Measurements from ENCODE around the gene KRT72.
"Not testable (repeated sequence)": the region's sequence is repeated elsewhere in the genome, so short reads cannot be mapped to it uniquely, and the experiment has no call there.

The KRT72 gene

DNA sequence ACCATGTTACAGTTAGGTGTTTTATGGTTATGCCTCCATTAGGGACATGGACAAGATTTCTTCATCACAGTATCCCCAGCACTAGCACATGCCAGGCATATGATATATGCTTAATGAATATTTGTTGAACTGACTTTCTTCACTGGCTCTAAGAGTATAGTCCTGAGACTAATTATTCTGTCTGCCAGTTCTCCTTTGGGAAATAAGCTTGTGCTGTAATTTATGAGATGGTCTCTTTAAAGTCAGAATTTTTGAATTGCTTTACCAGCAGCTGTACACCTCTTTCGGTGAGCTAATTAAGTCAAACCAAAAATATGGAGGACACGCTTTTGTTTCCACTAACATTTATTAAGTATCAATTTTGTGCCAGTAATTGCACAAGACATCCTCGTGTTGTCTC is 4.8 kb upstream of the KRT72 start:
- no peak for DNase-seq

- DNase-seq, result no peak
Observed at GRCh38 chr12:52605542-52605941, 4.3 kb upstream of the KRT72 start.

DNA sequence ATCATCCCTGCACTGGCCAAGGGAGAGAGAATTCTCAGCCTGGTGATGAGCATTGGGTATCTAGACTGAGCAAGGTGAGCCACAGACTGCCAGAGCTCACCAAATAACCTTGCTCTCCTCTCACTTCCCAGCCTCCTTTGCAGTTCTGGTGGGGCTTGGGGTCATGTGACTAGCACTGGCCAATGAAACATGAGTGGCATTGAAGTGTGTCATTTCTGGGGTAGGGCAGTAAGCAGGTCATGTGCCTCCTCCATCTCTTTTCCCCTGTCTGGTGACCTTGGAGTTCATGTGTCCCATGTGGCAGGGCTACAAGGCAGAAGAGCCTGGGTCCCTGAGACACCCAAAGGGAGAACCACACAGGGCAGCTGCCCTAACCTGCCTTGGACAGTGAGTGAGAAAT is 3.6 kb upstream of the KRT72 start:
- DNase-seq, result no peak

DNA sequence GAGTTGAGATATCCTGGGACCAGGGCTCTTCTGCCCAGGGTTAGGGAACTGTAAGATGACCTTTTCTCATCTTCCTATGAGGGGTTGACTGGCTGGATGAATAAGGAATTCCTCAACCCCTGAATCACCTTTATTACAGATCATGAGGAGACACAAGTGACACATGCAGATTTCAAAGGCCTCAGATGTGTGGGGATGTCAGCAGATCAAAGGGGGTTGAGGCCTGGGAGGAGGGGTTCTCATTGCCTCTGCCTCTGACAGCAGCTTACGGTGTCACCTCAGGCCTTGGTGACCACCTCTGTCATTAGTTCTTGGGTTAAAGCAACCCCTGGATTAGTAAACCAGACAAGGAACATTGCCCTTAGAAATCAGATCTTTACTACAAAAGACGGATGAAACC is 2.1 kb upstream of the KRT72 start:
- DNase-seq, result no peak

DNA sequence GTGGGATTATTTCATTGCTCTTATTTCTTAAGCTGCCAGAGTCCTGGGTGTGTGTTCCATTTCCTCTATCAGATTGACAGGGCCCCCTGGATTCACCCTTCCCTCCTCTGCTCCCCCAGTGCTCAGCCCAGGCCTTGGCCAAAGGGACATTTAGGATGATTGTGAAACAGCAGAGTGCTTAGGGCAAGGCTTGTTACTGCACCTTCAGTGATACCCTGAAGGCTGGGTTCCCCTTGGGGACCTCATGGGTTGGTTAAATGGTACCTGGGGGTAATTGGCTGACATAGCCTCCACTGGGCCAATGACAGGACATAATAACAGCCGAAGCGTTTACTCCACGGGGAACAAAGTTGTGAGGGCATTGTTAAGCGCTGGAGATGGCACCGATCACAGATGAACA is 1.3 kb upstream of the KRT72 start:
- no peak for DNase-seq

- DNase-seq, result no peak
Observed at GRCh38 chr12:52601671-52602070, 408 bp upstream of the KRT72 start.

- no peak for DNase-seq
Observed at GRCh38 chr12:52600475-52600874, 788 bp downstream of the KRT72 start.

DNA sequence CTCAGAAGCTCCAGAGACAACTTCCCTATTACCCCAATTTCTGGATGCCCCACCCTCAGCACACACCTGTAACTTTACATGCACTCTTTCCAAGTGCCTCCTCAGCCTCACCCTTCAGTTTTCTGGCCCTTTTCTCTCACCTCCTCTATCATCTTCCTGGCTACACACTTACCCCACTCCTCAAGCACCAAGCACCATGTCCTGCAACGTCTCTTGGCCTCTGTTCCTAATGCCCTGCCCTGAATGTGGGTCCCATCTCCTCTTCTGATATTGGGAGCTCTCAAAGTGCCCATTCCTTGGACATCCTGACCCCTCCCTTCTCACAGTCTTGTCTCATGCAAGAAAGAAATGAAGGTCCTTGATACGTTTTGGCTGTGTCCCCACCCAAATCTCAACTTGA is 1.2 kb downstream of the KRT72 start:
- DNase-seq, result no peak

DNA sequence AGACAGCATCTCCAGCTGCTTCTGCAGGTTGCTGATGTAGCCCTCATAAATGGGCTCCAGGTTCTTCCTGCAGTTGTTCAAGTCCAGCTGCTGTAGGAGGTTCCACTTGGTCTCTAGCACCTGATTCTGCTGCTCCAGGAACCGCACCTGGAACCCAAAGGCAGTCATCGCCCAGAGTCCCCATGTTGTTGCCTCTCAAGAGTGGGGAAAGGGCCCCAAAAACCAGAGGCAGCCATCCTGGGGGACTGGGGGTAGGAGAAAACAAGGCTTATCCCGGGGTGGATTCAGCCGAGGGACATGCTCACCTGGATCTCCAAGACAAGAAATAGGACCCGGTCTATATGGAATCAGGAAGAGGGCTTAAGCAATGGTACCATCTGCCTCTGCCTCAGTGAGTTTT is 2.3 kb downstream of the KRT72 start:
- no peak for DNase-seq

- DNase-seq, result not testable (repeated sequence)
Observed at GRCh38 chr12:52594237-52594636, 7.0 kb downstream of the KRT72 start.

GRCh38 chr12:52591521-52591920 is 9.7 kb downstream of the KRT72 start:
- DNase-seq, result no peak

GRCh38 chr12:52590021-52590420 is 11.2 kb downstream of the KRT72 start:
- DNase-seq, result no peak

DNA sequence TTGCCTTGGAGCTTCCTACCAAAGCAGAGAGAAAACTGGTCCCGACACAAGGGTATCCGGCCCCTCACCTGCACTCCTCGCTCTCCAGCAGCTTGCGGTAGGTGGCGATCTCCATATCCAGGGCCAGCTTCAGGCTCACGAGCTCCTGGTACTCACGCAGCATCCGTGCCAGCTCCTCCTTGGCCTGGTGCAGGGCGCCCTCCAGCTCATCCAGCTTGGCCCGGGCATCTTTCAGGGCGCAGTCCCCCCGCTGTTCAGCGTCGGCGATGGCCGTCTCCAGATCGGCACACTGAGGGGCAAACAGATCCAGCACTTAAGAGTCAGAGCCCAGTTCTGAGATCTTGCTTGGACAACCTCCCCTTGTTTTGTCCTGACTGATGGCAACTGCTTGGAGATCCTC is 13.7 kb downstream of the KRT72 start:
- DNase-seq, result no peak

DNA sequence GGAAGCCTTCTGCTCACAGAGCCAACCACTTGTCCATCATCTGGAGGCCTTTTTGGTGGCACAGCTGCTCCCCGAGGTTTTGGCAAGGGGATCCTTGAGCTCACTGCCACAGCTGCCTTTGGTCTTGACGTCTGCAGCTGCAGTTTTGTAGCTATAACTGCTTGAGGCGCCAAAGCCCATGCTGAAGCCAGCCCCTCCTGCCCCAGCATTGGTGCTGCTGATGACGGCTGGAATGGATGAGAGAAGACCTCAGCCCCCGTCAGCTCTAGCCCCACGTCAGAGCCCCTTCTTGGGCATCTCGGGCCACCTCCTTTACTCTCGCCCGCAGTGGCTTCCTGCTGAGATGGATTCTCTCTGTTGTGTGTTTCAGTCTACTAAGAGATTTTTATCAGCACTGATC is 15.3 kb downstream of the KRT72 start:
- DNase-seq, result no peak

GRCh38 chr12:52585066-52585465 is 16.2 kb downstream of the KRT72 start:
- DNase-seq, result no peak

DNA sequence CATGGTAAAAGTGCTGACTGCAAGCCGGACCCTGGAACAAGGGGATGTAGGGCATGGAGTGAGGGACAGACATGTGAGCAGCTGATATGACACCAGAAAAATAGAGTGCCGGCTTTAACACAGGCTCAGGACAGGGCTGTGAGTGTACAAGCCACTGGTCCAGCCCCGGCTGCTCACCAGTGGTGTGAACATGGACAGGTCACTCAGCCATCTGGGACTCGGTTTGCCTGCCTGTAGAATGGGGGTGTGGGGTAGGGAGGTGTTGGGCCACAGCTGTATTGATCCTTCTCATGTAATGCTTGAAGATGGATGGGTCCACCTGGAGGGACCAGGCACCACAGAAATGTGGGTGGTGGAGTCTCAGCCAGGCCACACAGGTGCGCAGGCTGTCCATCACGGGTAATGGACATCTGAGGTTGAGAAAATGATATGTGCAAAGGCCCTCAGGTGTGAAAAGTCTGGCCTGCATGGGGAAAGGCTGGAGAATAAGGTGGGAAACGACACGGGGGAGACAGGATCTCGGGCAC is 17.0 kb downstream of the KRT72 start:
- no peak for DNase-seq

GRCh38 chr12:52582971-52583456 is 18.2 kb downstream of the KRT72 start:
- peak; percentile 10 for DNase-seq

- no peak for DNase-seq
Observed at GRCh38 chr12:52582486-52582885, 18.8 kb downstream of the KRT72 start.

DNA sequence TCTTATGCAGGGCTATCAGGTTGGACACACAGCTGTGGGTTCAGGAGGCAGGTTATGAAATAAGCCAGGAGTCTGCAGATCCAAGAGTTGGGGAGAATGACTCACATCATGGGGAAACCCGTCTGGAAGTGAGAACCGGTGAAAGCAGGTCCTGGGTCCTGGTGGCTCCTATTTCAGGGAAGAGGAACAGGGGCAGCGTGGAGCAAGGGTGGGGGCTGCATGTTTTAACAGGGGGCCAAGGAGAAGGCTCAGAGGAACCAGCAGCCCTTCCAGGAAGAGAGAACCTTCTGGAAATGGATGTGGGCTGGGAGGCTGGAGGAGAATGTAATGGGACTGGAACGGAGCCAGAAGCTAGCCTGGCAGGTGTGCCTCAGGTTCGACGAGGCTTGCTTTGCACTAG is 19.8 kb downstream of the KRT72 start:
- no peak for DNase-seq

- DNase-seq, result no peak
Observed at GRCh38 chr12:52581066-52581465, 20.2 kb downstream of the KRT72 start.

DNA sequence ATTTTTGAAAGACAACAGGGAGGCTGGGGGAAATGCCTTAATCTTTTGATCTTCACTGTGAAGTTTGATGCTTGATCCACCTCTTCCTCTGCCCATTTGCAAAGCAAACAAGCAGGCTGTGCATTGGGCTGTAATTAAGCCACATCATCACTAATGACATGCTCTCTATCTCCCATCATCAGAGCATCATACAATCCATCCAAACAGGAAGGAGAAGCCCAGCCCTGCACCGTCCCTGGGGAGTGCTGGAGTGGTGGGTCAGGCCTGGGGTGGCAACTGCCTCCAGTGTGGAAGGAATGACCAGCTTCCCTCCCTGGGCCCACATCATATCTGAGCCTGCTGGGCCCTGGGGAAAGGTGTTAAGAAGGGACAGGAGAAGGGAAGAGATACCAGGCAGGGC is 20.8 kb downstream of the KRT72 start:
- peak; percentile 16 for DNase-seq

DNA sequence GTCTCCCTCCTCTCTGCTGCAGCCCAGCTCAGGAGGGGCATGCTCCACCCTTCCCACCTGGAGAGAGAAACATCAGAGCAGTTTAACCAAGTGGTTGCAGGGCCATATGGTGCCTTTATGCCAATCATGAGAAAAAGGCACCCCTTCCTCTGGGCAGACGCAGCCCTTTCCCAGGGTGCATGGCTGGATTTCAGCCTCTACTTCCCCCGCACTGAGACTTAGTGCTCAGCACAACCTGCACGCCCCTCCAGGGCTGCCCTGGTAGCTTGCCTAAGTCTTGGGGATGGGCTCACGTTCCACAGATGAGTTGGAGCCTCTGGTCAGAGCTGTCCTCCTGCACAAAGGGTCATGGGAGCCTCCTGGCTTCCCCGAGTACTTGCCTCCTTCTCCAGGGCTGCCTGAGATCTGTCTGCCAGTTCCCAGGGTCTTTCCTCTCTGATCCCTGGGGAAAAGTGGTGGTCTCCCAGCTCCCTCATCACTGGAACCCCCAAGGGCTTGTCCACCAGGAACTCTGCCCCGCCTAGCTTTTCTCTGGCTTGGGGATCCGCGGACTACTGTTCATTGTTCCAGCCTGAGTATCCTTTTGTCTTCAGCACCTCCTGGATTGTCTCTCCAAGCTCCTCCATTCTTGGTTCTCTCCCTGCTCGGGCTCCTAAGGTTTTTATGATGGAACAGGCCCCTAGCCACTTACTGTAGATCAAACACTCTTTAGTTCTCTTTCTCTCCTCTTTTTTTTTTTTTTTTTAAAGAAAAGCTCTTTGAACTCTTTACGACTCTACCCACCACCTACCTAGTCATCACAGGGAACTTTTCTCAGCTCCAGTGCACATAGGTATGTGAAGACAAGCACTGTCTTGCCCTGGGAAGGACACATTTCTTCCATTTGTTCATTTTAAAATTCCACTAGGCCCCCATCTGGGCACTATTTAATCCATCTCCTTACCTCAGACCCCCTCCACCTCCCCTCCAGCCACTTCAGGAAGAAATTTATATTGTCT is 21.5 kb downstream of the KRT72 start:
- no peak for DNase-seq

GRCh38 chr12:52578469-52578868 is 22.8 kb downstream of the KRT72 start:
- no peak for DNase-seq

DNA sequence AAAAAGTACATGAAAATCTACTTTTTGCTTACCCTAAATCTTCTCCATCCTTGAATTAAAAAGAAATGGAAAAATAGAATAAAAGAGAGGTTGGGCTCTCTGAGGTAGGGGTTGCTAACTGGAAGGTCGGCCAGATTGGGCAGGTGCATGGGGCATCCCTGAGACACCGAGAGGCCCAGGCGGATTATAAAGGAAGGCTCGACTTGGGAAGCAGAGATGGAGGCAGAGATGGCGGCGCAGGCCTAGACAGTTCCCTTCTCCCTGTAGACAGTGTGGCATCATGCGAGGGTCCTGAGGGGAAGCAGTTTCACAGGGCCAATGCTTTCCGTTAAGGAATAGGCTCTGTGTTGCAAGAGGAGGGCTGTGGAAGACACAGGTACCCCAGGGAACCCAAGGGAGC is 23.9 kb downstream of the KRT72 start:
- no peak for DNase-seq

DNA sequence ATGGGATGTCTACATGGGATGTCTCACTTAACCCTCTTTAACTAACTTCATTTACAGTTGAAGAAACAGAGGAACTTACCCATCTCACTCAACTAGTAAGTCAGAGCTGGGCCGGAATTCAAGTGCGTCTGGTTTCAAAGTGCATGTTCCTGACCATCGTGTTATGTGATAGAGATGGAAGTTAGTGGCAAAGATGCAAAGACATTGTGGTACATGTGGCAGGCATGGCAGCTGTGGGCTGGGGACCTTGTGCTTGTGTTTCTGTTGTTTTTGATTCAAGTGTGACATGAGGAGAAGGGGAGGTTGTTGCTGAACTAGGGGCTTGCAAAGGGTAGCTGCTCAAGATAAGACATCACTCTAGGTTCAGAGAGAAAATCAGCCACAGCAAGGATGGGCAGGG is 25.3 kb downstream of the KRT72 start:
- DNase-seq, result no peak

Measured in NCI-H1436 treated with DMSO at 0.1 percent for 48 hours (cell line).